KMS-11 (cell line): ENCODE data around the gene EIF2B2.

Source experiments
- H2AFZ ChIP-seq: fragments of 200-600 bp; sonication (generic); 2 replicates; pipeline ENCODE4 v1.6.1; 2016; ENCODE audit warnings: antibody characterized with exemption, mixed run types, low read depth
- H3K27ac ChIP-seq: fragments of 200-600 bp; sonication (generic); 2 replicates; pipeline ENCODE4 v1.6.1; 2016; ENCODE audit warnings: mild to moderate bottlenecking, mixed run types
- H3K27me3 ChIP-seq: fragments of 200-600 bp; sonication (generic); 2 replicates; pipeline ENCODE4 v1.6.1; 2017; ENCODE audit warnings: mild to moderate bottlenecking, low read depth, mixed run types, moderate library complexity; ENCODE audit not compliant: insufficient read depth
- H3K36me3 ChIP-seq: fragments of 200-600 bp; sonication (generic); 2 replicates; pipeline ENCODE4 v1.6.1; 2017; ENCODE audit warnings: mild to moderate bottlenecking, mixed run types; ENCODE audit not compliant: insufficient read depth
- H3K4me1 ChIP-seq: fragments of 200-600 bp; sonication (generic); 2 replicates; pipeline ENCODE4 v1.6.1; 2016; ENCODE audit warnings: mild to moderate bottlenecking, low read depth, mixed run types; ENCODE audit not compliant: poor library complexity, severe bottlenecking
- H3K4me2 ChIP-seq: fragments of 200-600 bp; sonication (generic); 2 replicates; pipeline ENCODE4 v1.7.0; 2016; ENCODE audit warnings: mild to moderate bottlenecking, mixed run types
- H3K4me3 ChIP-seq: fragments of 200-600 bp; sonication (generic); IDR thresholded peaks from 2 replicates; pipeline ENCODE4 v1.6.1; 2017; ENCODE audit warnings: low read depth, low read length, mixed read lengths; ENCODE audit not compliant: insufficient read depth
- H3K79me2 ChIP-seq: fragments of 200-600 bp; sonication (generic); 2 replicates; pipeline ENCODE4 v1.6.1; 2016; ENCODE audit warnings: low read depth, mixed run types; ENCODE audit not compliant: insufficient read depth
- H3K9ac ChIP-seq: fragments of 200-600 bp; sonication (generic); 2 replicates; pipeline ENCODE4 v1.6.1; 2016; ENCODE audit warnings: mild to moderate bottlenecking, mixed run types
- H4K20me1 ChIP-seq: fragments of 200-600 bp; sonication (generic); 2 replicates; pipeline ENCODE4 v1.6.1; 2016; ENCODE audit warnings: mild to moderate bottlenecking, mixed run types; ENCODE audit not compliant: insufficient read depth
- CTCF ChIP-seq: fragments of 200-600 bp; sonication (generic); conservative IDR thresholded peaks from 2 replicates; pipeline ENCODE4 v1.6.1; 2017; ENCODE audit warnings: low read depth, mild to moderate bottlenecking, antibody characterized with exemption, low read length, moderate library complexity, mixed read lengths

Gene EIF2B2

GRCh38 chr14:75040959-75041358 lies 38.2 kb downstream of the EIF2B2 start:
- no peak overlapping the region for H3K27ac ChIP-seq
- no peak overlapping the region for H3K9ac ChIP-seq
- H4K20me1 ChIP-seq, result no peaks in the 10 kb centered on the region
- H3K4me3 ChIP-seq, result no peak overlapping the region
- no peak overlapping the region for H2AFZ ChIP-seq
- H3K79me2 ChIP-seq, result no peaks in the 10 kb centered on the region; the same call in 1 of the 2 replicates
- no peaks in the 10 kb centered on the region for H3K36me3 ChIP-seq
- TF ChIP-seq CTCF, result no peak
- H3K27me3 ChIP-seq, result no peaks in the 10 kb centered on the region
- H3K4me1 ChIP-seq, result peaks cover 38% of the 10 kb centered on the region
- no peak overlapping the region for H3K4me2 ChIP-seq

DNA sequence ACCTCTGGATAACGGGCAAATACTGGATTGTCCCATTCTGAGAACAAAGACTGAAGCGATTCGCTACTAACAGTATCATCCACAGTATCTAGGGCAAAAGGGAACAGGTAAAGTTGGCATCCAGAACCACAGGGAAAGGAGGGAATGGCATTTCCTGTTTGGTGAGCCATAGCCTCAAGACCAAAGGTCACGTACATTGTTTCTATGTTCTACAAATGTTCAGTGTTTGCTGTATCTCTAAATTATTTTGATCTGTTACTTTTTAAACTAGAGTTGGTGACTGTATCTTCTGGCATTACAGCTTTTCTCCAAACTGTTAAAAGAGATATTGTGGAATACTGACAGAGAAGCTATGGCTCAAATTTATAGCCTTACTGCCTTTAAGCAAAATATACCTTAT lies 38.9 kb downstream of the EIF2B2 start:
- peak overlapping the region; percentile 71 for H3K27ac ChIP-seq
- no peak overlapping the region for H2AFZ ChIP-seq
- H4K20me1 ChIP-seq, result no peaks in the 10 kb centered on the region
- TF ChIP-seq CTCF, result no peak
- H3K27me3 ChIP-seq, result no peaks in the 10 kb centered on the region
- H3K9ac ChIP-seq, result peak overlapping the region; percentile 29; the same call in 1 of the 2 replicates
- peaks cover 38% of the 10 kb centered on the region for H3K4me1 ChIP-seq
- H3K79me2 ChIP-seq, result no peaks in the 10 kb centered on the region; the same call in 1 of the 2 replicates
- no peaks in the 10 kb centered on the region for H3K36me3 ChIP-seq
- H3K4me2 ChIP-seq, result peak overlapping the region; percentile 26; the same call in 1 of the 2 replicates
- no peak overlapping the region for H3K4me3 ChIP-seq

- Histone ChIP-seq H3K4me3 (no peak overlapping the region), H3K27ac (peak overlapping the region; percentile 71), H2AFZ (no peak overlapping the region), H3K9ac (peak overlapping the region; percentile 29; the same call in 1 of the 2 replicates), H4K20me1 (no peaks in the 10 kb centered on the region), H3K36me3 (no peaks in the 10 kb centered on the region), H3K27me3 (no peaks in the 10 kb centered on the region), H3K4me2 (peak overlapping the region; percentile 47), H3K79me2 (no peaks in the 10 kb centered on the region; the same call in 1 of the 2 replicates), H3K4me1 (peaks cover 38% of the 10 kb centered on the region)
- TF ChIP-seq CTCF, result no peak
Measured at GRCh38 chr14:75042035-75042434, 39.3 kb downstream of the EIF2B2 start.

GRCh38 chr14:75044322-75044721 lies 41.6 kb downstream of the EIF2B2 start:
- Histone ChIP-seq H4K20me1 (no peaks in the 10 kb centered on the region), H2AFZ (no peak overlapping the region), H3K27ac (no peak overlapping the region)

More at GRCh38 chr14:75044322-75044721, 41.6 kb downstream of the EIF2B2 start:
- no peaks in the 10 kb centered on the region for H3K36me3 ChIP-seq
- no peak overlapping the region for H3K9ac ChIP-seq
- no peak for TF ChIP-seq CTCF
- H3K79me2 ChIP-seq, result no peaks in the 10 kb centered on the region; the same call in 1 of the 2 replicates
- peaks cover 38% of the 10 kb centered on the region for H3K4me1 ChIP-seq
- no peak overlapping the region for H3K4me3 ChIP-seq
- no peak overlapping the region for H3K4me2 ChIP-seq
- no peaks in the 10 kb centered on the region for H3K27me3 ChIP-seq
